Stimulated activated CD4-positive, alpha-beta T cell treated with anti-CD3 and anti-CD28 coated beads, Interleukin-1b, Interleukin-23, amount 100 ng/mL, for 1 hour (primary cell): ENCODE measurements around the gene ACSM4.

Source experiments
- DNase-seq, 2 donors: peaks; one replicate each; pipeline ENCODE4 v3.0.0-alpha.2; 2020; ENCODE audit warnings: low read depth in 2 of 2

Gene ACSM4

DNA sequence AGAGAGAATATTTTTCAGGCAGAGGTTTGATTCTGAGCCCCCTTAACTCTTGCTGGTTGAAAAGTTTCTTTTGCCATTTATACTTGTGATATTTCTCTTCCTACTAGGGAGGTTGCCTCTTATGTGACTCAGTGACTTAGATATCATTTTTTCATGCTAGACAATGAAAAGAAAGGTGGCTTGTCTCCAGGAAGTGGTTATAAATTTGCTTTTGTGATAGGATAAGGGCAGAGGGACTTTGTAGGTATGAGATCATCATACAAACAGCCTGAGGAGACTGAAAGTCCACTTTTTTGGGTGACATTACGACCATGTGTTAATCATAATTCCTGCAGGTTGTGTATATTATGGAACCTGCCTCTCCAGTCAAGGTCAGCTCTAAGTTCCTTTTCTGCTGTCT lies 35.8 kb downstream of the ACSM4 start:
- DNase-seq = no peak

DNA sequence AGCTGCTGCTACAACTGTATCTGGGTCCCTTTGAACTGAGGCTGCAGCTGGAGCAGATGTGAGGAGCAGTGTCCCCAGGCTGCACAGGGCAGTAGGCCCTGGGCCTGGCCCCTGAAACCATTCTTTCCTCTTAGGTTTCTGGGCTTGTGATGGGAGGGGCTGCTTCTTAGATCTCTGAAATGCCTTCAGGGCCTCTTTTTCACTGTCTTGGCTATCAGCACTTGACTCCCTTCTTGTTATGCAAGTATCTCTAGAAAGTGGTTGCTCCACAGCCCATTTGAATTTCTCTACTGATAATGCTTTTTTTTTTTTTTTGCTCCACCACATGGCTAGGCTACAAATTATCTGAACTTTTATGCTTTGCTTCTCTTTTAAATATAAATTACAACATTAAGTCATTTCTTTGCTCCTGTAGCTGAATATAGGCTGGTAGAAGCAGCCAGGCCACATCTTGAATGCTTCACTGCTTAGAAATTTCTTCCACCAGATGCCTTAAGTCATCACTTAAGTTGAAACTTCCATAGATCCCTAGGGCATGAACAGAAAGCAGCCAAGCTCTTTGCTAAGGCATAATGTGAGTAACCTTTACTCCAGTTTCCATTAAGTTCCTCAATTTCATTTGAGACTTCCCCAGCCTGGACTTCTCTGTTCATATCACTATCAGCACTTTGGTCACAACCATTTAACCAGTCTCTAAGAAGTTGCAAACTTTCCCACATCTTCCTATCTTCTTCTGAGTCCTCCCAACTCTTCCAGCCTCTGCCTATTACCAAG lies 41.1 kb downstream of the ACSM4 start:
- no peak for DNase-seq

DNA sequence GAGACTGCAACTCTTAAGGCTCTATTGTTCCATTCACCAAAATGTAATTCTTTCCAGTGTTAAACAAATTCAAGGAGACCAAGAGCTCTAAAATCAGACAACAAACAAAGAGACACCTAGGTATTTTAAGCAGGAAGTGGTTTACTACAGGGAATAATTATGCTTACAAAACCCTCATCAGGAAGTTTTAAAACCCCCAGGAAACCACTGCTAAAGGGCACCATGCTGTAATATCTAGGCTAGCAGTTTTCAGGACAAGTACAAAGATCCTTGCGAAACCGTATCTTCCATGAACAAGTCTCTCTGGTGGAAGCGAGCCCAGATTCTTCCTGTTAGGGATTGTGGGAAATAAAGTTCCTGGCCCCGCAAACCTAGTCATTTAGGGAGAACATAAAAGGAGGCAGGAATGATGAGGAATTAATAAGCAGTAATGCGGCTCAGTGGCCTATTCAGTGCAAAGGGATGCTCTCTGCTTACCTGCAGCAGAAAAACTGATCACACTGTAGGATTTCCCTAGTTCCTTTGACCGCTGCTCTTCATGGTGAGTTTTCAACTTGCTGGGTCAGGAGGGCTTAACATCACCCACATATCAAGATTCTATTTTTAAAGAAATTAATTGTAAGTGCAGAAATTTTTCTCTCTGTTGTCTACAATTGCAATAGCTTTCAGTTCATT lies 42.8 kb downstream of the ACSM4 start:
- no peak for DNase-seq

DNA sequence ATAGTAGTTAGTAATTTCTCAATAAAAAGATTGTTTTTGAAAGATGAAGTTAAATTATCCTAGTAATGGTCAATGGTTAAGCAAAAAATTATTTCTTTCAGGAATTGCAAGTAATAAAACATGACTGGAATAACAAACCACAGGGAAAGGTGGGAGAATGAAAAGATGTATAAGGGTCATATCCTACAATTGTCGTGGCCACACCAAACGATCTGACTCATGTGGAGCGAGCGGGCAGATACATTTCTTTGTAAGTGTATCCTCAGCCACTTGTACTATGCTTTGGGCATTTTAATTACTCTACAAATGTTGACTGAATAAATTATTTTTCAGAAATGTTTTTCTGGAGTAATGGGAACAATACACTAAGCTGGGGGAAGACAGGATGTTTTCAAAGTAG lies 45.5 kb downstream of the ACSM4 start:
- DNase-seq = no peak

DNA sequence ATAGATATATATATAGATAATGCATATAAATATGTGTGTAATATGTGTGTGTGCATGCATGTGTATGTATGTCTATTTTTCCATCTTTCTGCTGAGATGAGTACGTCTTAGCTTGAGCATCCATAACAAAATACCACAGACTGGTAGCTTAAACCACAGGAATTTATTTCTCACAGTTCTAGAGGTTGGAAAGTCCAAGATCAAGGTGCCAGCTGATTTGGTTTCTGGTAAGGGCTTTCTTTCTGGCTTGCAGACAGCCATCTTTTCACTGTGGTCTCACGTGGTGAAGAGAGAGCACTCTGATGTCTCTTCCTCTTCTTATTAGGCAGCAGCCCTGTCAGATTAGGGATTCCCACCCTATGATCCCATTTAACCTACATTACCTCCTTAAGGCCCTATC lies 47.3 kb downstream of the ACSM4 start:
- no peak for DNase-seq

DNA sequence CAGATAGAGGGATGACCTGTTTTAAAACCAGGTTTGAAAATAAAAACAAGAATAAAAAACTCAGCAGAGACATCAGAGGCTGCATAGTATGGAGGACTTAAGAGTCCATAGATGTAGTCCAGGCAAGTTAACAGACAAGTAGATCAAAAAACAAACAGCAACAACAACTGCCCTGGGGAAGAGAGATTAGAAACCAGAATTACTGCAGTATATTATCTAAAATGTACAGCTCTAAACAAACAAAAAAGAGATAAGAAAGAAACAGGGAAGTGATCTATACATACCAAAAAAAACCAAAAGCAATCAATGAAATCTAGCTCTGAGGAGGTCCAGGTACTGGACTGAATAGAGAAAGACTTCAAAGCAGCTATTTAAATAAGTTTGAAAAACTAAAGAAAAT lies 48.8 kb downstream of the ACSM4 start:
- no peak for DNase-seq

DNA sequence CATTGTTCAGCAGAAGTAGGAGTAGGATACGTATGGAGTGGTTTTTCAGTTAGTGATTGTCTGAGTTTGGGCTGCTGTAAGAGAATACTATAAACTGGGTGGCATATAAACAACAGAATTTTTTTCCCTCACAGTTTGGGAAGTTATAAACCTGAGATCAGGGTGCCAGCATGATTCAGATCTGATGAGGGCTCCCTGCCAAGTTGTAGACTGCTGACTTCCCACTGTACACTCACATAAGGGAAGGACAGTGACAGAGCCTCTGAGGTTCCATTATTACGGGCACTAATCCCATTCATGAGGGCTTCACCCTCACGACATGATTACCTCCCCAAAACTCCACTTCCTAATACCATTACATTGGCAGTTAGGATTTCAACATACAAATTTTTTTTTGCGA lies 50.7 kb downstream of the ACSM4 start:
- no peak for DNase-seq

DNA sequence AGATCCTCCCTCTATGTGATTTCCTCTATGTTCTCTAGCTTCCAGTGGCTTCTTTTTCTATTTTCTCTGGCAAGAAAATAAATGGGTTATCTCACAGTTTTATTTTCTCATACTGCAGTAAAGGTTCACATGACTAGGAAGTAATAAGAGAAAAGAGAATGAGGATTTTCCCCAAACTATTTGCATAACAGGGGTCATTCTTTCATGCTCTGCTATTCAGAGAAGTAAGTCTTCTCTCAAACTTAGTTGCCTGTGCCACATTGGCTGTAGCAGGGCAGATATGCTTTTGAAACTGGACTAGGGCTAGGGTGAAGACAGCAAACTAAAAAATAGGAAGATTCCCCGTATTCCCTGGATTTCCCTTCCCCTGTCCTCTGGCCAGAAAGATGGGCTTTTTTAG lies 57.4 kb downstream of the ACSM4 start:
- DNase-seq = no peak

DNA sequence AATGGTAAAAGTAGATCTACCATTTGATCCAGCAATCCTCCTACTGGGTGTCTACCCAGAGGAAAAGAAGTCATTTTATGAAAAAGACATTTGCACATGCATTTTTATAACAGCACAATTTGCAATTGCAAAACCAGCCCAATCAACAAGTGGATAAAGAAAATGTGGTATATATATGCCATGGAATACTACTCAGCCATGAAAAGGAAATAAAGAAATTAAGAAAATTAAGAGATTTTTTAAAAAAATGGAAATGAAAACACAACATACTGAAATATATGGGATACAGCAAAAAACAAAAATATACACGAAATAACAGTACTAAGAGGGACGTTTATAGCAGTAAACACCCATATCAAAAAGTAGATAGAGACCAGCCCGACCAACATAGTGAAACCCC lies 58.9 kb downstream of the ACSM4 start:
- DNase-seq = no peak

DNA sequence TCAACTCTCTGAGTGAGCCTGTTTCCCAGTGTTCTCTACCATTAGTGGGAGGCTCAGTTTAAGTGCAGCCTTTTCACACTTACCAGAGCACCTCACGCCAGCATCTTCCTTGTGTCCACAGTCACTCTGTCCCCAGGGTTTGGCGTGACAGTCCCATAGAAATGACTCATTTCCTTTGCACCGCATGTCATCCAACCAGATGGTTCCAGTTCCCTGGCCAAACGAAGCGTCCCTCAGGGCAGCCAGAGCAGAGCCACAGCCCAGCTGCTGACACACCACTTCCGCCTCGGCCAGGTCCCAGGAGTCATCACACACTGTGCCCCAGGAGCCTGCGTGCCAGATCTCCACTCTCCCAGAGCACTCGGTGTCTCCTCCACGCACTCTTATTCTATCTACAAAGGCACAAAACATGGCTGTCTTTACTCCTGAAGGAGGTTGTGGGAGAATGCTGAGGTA lies 65.4 kb downstream of the ACSM4 start:
- no peak for DNase-seq

DNA sequence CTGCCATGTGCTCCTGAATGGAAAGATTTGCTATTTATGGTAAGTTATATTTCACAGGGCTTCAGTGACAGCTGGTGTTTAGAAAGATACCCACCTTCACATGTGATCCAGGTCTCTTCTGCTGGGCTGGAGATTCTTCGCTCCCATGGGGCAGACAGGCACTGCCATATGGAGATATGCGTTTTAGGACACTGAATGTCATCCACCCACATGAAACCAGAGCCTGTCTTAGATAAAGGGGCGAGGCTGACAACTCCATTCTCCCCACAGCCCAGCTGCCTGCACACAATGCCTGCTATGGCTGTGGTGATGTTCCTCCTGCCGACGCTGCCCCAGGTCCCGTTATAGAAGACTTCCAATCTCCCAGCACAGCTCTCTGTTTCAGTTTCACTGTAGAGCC lies 69.4 kb downstream of the ACSM4 start:
- no peak for DNase-seq

DNA sequence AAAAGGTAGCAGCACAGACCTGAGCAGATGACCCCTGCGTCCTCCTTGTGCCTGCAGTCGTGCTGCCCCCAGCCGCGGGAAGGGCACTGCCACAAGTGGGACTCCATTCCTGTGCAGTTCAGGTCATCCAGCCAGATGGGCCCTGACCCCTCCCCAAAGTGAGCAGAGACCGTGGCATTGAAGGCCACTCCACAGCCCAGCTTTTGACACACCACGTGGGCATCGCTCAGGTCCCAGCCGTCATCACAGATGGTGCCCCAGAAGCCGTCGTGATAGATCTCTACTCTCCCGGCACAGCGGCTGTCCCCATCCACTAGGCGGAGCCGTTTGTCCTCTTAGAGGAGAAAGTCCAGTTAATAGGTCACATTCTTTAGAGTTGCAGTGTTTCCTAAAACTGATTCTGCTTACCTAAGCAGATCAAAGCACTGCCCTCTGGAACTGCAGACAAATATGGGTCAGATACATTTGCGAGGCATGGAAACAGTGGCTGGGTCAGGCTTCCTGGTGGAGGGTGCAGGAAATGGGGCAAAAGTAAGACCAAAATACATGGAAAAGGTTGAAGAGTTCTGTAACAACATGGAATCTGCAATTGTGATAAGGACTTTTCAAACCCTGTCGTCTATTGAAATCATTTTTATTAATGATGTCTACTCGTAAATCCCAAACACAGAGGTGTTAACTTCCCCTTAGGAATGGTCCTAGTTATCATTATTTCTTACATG lies 70.7 kb downstream of the ACSM4 start:
- no peak for DNase-seq

DNA sequence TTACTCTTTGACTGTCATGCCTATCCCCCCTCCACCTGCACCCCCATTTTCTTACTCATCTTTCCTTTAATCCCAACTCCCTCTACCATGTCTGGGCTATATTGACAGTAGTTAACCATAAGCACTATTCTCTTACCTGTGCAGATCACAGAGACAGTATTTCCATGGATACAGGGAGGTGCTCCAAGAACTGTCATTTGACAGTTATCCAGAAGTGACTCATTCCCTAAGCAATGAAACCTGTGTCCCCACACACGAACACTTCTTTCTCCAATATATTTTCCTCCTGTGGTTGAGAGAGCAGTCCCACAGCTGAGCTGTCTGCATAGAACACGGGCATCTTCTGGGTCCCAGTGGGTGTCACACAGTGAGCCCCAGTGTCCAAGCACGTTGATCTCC lies 71.3 kb downstream of the ACSM4 start:
- DNase-seq = no peak

DNA sequence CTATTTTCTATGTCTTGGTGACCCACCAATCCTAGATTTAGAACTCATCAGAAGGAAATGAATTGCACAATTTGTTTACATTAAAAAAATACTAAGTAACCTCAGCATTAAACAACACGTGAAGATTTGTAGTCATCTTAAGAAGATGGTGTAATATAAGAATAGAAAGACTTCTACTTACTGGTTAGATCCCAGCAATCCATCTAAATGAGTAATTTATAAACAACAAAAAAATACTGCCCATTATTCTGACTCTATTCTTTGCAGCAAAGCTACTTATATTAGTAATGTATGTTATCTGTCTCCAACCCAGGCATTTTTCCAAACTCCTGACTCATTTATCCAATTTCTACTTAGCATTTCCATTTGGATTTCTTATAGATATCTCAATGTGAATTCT lies 72.3 kb downstream of the ACSM4 start:
- DNase-seq = no peak
